PC-3 (cell line): ENCODE measurements around the gene ALCAM. TPM values are rescaled to one million over a fixed set of nuclear protein-coding genes. Genes with fewer than 3 reads are reported as not detected.

ENCODE experiments used
- ATAC-seq: fragments of 200-7000 bp; cut with Tn5 transposase; 2 replicates; pipeline ENCODE4 v1.9.1; 2020; ENCODE audit warnings: mild to moderate bottlenecking, moderate library complexity
- BruUV-seq: library from RNA; stranded (reverse); fragments of 400-500 nt; replicated peaks from 2 replicates; lab custom pipeline; 2021; lab: Mats Ljungman, UMichigan
- CTCF ChIA-PET: fragments of 300-600 bp; sonication (Branson Sonifier 250); formaldehyde crosslinking; loops from one replicate; lab custom pipeline; 2022; ENCODE audit warnings: antibody characterized with exemption; lab: Charles Lee
- POLR2A ChIA-PET: fragments of 300-600 bp; sonication (Branson Sonifier 250); formaldehyde crosslinking; loops from one replicate; lab custom pipeline; 2022; ENCODE audit warnings: antibody characterized with exemption; ENCODE audit not compliant: unreplicated experiment; lab: Charles Lee
- DNase-seq: peaks from one replicate; pipeline ENCODE4 v3.0.0-alpha.2; 2015
- H2AFZ ChIP-seq: fragments of 300-600 bp; sonication (generic); 2 replicates; pipeline ENCODE4 v1.6.0; 2016; ENCODE audit warnings: antibody characterized with exemption, low read length
- H3F3A ChIP-seq: fragments of 300-600 bp; sonication (generic); one replicate; pipeline ENCODE4 v1.6.0; 2017; ENCODE audit warnings: antibody characterized with exemption, low read length, control low read depth, mild to moderate bottlenecking; ENCODE audit not compliant: unreplicated experiment
- H3K27ac ChIP-seq: fragments of 300-600 bp; sonication (generic); 2 replicates; pipeline ENCODE4 v1.5.1; 2016; ENCODE audit warnings: mild to moderate bottlenecking, low read length
- H3K27me3 ChIP-seq: fragments of 300-600 bp; sonication (generic); 2 replicates; pipeline ENCODE4 v1.6.1; 2016; ENCODE audit warnings: low read length, mixed read lengths
- H3K36me3 ChIP-seq: fragments of 300-600 bp; sonication (generic); 2 replicates; pipeline ENCODE4 v1.6.1; 2016; ENCODE audit warnings: low read depth, mixed run types, low read length, mixed read lengths
- H3K4me1 ChIP-seq: fragments of 300-600 bp; sonication (generic); 2 replicates; pipeline ENCODE4 v1.5.1; 2016; ENCODE audit warnings: low read length; ENCODE audit not compliant: insufficient read depth
- H3K4me2 ChIP-seq: fragments of 300-600 bp; sonication (generic); 2 replicates; pipeline ENCODE4 v1.6.0; 2016; ENCODE audit warnings: low read length
- H3K4me3 ChIP-seq: fragments of 300-600 bp; sonication (generic); 2 replicates; pipeline ENCODE4 v1.5.1; 2016; ENCODE audit warnings: mild to moderate bottlenecking, low read length, mixed read lengths
- H3K79me2 ChIP-seq: fragments of 300-600 bp; sonication (generic); 2 replicates; pipeline ENCODE4 v1.6.1; 2017; ENCODE audit warnings: low read length, mixed read lengths
- H3K9ac ChIP-seq: fragments of 300-600 bp; sonication (generic); 2 replicates; pipeline ENCODE4 v1.6.0; 2016; ENCODE audit warnings: mild to moderate bottlenecking, low read length
- H3K9me2 ChIP-seq: fragments of 300-600 bp; sonication (generic); replicated peaks from 2 replicates; pipeline ENCODE4 v1.6.1; 2016; ENCODE audit warnings: mixed run types, low read length, mixed read lengths
- H3K9me3 ChIP-seq: fragments of 300-600 bp; sonication (generic); 2 replicates; pipeline ENCODE4 v1.6.1; 2016; ENCODE audit warnings: low read length, mixed read lengths
- H4K20me1 ChIP-seq: fragments of 300-600 bp; sonication (generic); 2 replicates; pipeline ENCODE4 v1.6.1; 2016; ENCODE audit warnings: low read length, mixed read lengths
- CTCF ChIP-seq: fragments of 300-600 bp; sonication (generic); conservative IDR thresholded peaks from 2 replicates; pipeline ENCODE4 v1.5.1; 2017; ENCODE audit warnings: antibody characterized with exemption, low read depth, mild to moderate bottlenecking, low read length
- EZH2 ChIP-seq: fragments of 300-600 bp; sonication (generic); IDR thresholded peaks from one replicate; pipeline ENCODE4 v1.6.1; 2017; ENCODE audit warnings: antibody characterized with exemption, mild to moderate bottlenecking, low read length; ENCODE audit not compliant: unreplicated experiment
- EZH2phosphoT487 ChIP-seq: fragments of 300-600 bp; sonication (generic); IDR thresholded peaks from 2 replicates; pipeline ENCODE4 v1.6.1; 2018; ENCODE audit warnings: mild to moderate bottlenecking, antibody characterized with exemption, low read length, borderline replicate concordance
- intact Hi-C: fragments of 100-400 bp; cut with micrococcal nuclease; formaldehyde crosslinking; loops from 2 replicates; pipeline ENCODE4 v1.9.0; 2023
- total RNA-seq: library from RNA; depleted of rRNA; stranded (reverse); fragments of >200 nt; gene quantifications from 2 replicates; pipeline ENCODE4 v1.2.3, GENCODE V29; 2014

Gene ALCAM
- total RNA-seq, 1 experiment from 2014 or later, result 169 TPM

- intact Hi-C loops, result no loop called here
- CTCF ChIA-PET, result no interaction called here
- no TSS peak for BruUV-seq
Measured at GRCh38 chr3:105537371-105538080, 170.8 kb downstream of the ALCAM start.

DNA sequence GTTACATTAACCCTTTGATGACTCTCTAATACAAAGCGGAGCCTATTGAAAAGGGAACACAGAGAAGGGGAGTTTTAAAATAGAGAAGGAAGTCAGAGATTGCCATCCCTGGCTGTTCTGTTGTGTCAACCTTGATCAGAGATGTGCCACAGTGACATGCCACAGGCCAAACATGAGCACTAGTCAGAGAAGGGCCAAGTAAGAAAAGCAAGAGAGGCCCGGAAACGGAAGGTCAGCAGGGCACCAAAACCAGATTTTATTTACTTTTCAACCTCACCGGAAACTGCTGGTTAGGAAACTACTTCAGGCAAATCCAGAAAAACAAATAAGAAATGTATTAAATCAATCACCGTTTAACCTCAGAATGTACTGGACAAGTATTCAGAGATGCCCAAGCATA is 171.8 kb downstream of the ALCAM start:
- H3K9me3 ChIP-seq, result no peaks in the 10 kb centered on the region
- no TSS peak for BruUV-seq

More at GRCh38 chr3:105537371-105538080, 170.8 kb downstream of the ALCAM start:
- TF ChIP-seq CTCF (no peak), EZH2 (no peak), EZH2phosphoT487 (no peak)
- Histone ChIP-seq H3K9me3 (no peaks in the 10 kb centered on the region), H3K4me3 (no peak overlapping the region), H3K9me2 (no peaks in the 10 kb centered on the region), H3F3A (no peaks in the 10 kb centered on the region), H2AFZ (no peak overlapping the region), H3K9ac (no peak overlapping the region), H3K27ac (no peak overlapping the region; the same call in 1 of the 2 replicates), H3K4me2 (no peak overlapping the region), H3K79me2 (no peaks in the 10 kb centered on the region), H3K27me3 (no peaks in the 10 kb centered on the region), H3K4me1 (peaks cover 39% of the 10 kb centered on the region), H4K20me1 (no peaks in the 10 kb centered on the region), H3K36me3 (peaks cover 45% of the 10 kb centered on the region)
- no peak for DNase-seq
- no peak for ATAC-seq
- POLR2A ChIA-PET, result no interaction called here

More for the DNA sequence above, 171.8 kb downstream of the ALCAM start:
- H3K79me2 ChIP-seq, result no peaks in the 10 kb centered on the region
- TF ChIP-seq CTCF (no peak), EZH2phosphoT487 (no peak), EZH2 (no peak)
- peaks cover 35% of the 10 kb centered on the region for H3K4me1 ChIP-seq
- H3K36me3 ChIP-seq, result peaks cover 50% of the 10 kb centered on the region
- no peaks in the 10 kb centered on the region for H3K27me3 ChIP-seq
- no peak overlapping the region for H3K9ac ChIP-seq
- ChIA-PET POLR2A (no interaction called here), CTCF (no interaction called here)
- H3K27ac ChIP-seq, result peak overlapping the region; percentile 24
- H3K4me3 ChIP-seq, result no peak overlapping the region
- peak overlapping the region; percentile 16; the same call in 1 of the 2 replicates for H3K4me2 ChIP-seq
- no peak overlapping the region for H2AFZ ChIP-seq
- intact Hi-C loops, result no loop called here
- DNase-seq (peak; percentile 82), ATAC-seq (peak; percentile 82)
- H3K9me2 ChIP-seq, result no peaks in the 10 kb centered on the region
- no peaks in the 10 kb centered on the region for H4K20me1 ChIP-seq
- H3F3A ChIP-seq, result no peaks in the 10 kb centered on the region
